Measurements from ENCODE around the gene MAD1L1.

- TF ChIP-seq EP300 (IDR thresholded peaks at IDR 0.05) = no peak
- no peak for TF ChIP-seq POLR2A (IDR thresholded peaks at IDR 0.05)
- TF ChIP-seq CTCF (IDR thresholded peaks at IDR 0.05) = no peak
- no peak for TF ChIP-seq POLR2AphosphoS5 (IDR thresholded peaks at IDR 0.05)
Measured at GRCh38 chr7:2143981-2144595, 88.7 kb downstream of the MAD1L1 start.
